GM19238 (cell line): ENCODE measurements around the gene MMP3.

ENCODE experiments used
- DNase-seq: peaks from one replicate; pipeline ENCODE4 v3.0.0; 2011; ENCODE audit warnings: low spot score; ENCODE audit not compliant: insufficient read length

The MMP3 gene

GRCh38 chr11:102832612-102833011 is 10.8 kb downstream of the MMP3 start:
- DNase-seq, result no peak

DNA sequence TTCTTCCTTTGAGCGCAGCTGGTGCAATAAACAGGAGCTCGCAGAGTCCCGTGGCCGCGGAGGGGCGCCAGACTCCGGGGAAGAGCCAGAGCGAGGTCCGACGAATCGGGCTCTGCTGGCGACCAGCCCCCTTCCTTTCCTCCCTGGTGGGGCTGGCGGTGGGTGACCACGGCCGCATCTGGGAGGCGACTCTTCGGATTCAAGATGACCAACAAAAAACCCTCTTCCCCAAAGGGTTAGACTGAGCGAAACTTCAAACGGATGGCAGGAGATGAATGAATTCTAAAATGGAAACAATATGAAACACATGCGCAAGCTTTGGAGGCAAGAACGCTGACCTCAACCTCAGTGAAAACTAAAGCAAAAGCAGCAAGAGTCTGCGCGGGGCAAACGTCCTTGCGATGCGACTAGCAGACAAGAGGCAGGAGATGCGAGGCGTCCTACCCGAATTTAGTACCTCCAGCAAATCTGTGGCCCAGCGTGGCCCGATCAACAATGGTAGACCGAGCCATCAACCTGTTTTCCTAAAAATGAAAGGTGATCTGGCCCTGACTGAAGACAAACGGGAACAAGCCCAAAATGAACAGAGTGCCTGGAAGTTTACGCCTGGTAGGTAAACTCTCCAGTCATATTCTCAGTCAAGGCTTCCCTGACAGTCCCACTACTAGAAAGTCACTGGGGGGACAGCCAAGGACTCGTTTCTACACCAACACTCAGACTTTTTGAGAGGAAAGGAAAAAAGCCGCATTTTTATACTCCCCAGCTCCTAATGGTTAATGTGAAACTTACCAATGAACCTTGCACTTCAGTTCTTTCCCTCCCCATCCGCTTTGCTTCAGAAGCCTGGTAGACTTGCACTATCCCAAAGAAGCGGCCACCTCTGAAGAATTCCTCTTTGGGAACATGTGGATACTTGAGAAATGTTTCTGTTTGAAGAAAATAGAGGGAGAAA is 11.6 kb downstream of the MMP3 start:
- DNase-seq, result no peak

DNA sequence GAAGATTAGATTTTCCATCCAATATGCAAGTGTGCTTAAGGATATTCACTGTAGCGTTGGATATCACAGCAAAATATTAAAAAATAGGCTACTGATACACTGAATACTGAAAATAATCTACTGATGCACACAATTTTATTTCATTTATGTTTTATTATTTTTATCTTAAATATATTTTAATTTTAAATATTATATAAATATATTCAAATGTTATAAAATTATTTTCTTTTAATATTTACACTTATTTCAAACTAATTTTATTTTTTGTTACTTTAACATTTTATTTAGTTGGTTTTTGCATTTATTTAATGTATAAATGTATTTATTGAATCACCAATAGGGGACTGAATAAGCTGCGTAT is 12.3 kb downstream of the MMP3 start:
- DNase-seq, result no peak

- DNase-seq, result no peak
Observed at GRCh38 chr11:102830001-102830727, 13.2 kb downstream of the MMP3 start.

DNA sequence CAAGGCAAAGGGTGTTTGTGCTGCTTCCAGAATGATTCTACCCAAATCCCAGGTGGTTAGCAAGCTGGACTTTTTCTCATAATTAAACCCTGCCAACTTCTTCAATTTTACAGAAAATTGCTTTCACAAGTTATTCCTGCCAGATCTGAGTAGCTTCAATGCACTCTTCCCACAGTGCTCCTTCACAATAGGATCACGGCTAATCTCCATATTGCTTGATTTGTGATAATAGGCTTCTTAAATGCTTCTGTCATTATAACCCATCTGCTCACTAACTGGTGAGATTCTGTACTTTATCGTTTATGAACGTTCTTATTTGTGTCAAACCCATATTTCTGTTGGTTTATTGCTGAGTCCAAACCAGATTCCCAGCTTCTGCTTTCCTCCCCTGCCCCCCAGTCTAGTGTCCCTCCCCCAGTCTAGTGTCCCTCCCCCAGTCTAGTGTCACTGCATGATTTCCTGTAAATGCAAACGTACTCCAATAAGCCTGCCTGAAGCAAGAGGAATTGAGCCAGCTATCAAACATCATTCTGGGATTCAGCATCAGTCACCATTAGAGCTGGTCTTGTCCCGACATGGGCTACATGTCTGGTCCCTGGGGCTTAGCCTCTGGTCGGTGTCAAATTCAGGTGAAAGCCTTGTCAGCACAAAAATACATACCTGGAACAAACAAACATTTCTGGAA is 14.0 kb downstream of the MMP3 start:
- DNase-seq, result no peak

GRCh38 chr11:102824556-102824955 is 18.9 kb downstream of the MMP3 start:
- DNase-seq, result no peak

DNA sequence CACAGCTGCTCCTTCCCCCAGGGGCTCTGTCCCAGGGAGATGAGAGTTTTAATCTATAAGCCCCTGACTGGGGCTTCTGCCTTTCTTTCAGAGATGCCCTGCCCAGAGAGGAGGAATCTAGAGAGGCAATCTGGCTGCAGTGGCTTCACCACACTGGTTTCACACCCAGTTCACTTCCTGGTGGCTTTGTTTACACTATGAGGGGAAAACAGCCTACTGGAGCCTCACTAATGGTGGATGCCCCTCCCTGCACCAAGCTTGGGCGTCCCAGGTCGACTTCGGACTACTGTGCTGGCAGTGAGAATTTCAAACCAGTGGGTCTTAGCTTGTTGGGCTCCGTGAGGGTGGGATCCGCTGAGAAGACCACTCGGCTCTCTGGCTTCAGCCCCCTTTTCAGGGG is 23.9 kb downstream of the MMP3 start:
- DNase-seq, result no peak

GRCh38 chr11:102813484-102813883 is 29.9 kb downstream of the MMP3 start:
- DNase-seq, result no peak

- no peak for DNase-seq
Observed at GRCh38 chr11:102812188-102812587, 31.2 kb downstream of the MMP3 start.

GRCh38 chr11:102810950-102811660 is 32.3 kb downstream of the MMP3 start:
- no peak for DNase-seq

GRCh38 chr11:102809971-102810370 is 33.4 kb downstream of the MMP3 start:
- DNase-seq, result no peak

DNA sequence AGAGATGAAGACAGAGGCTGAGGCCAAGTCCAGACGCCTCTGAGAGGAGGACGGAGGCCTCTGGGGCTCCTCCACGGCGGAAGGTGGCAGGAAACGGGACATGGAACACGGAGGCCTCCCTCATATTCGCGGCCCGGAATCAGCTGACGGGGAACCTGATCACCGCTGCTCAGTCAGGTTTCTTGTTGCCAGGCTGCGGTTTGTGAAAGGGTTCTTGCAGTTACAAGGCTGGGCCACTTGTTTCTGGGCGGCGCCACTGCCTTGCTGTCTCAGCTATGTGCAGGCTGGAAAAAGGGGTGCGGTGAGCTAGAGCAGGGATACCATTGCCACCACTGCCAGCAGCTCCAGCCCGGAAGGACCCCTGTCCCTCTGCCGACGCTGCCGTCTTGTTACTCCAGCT is 35.5 kb downstream of the MMP3 start:
- DNase-seq, result no peak

DNA sequence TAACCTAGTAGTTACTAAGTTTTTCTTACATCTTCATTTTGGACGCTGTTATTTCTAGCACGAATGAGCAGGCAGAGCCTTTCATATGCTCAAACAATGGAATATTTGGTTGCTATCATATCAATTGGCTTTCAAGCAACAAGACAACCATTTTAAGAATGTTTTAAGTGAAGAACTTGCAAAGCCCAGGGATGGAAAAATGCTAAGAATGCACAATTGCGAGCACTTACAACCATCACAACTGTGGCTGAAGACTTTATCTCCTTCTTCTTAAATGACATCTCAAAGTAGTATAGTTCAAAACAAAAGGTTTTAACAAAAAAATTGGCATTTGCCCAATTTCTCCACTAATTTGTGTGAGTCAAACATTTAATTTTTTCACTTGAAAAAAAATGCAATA is 37.1 kb downstream of the MMP3 start:
- DNase-seq, result no peak

- DNase-seq, result no peak
Observed at GRCh38 chr11:102802341-102802740, 41.1 kb downstream of the MMP3 start.

DNA sequence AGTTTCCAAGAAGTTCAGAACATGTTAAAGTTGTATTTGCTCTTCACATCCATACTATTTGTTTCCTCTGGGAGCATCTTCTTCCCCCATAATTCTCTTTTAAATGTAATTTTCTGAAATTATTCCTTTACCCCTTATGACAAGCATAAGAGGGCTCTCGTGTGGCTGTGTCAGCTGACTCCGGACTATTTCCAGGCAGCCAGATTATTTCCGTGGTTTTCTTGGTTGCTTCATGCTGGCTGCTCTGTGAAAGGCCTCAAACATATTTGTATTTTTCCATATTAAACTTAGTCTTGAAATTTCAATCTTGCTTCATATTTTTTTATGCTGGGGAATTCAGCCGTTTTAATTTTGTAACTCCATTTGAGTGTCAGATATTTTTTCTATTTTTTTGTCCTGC is 42.6 kb downstream of the MMP3 start:
- no peak for DNase-seq

GRCh38 chr11:102799681-102800340 is 43.6 kb downstream of the MMP3 start:
- DNase-seq, result no peak

GRCh38 chr11:102798012-102798746 is 45.2 kb downstream of the MMP3 start, which contains the start of gene MMP1:
TSS of gene MMP1 (minus strand) at chr11:102798160. CDS start at chr11:102798092, 68 bp downstream.
- DNase-seq, result no peak

GRCh38 chr11:102794382-102794781 is 49.0 kb downstream of the MMP3 start:
- DNase-seq, result peak; percentile 15

DNA sequence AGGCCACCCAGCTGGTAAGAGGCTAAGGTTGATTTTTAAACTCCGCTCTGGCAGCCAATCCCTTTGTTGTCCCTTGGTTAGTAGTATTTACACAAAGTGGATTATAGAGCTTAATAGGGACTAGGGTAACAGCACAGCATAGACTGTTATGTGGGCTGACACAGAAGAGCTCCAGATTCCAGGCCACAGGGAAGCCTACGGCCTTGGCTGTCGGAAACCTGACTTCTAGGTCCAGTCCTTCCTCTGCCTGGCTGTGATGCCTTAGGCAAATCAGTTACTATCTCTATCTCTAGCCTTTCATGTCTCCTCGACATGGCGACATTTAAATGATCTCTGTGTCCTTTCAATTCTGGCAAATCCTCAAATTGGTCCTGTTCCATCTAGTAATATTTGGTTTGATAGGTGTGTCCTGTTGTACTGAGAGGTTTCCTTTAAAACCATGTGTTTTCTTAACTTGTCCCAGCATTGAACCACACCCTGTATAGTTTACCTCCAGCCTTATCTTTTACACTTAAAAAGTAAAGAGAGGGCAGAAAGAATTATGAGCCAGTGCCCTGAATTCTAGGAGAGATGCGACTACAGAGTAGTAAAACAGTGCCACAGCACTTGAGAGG is 49.6 kb downstream of the MMP3 start:
- no peak for DNase-seq

GRCh38 chr11:102792604-102793003 is 50.8 kb downstream of the MMP3 start:
- no peak for DNase-seq
